Testis (tissue), 3 donors: ENCODE data around the gene BAIAP3. TPM values are rescaled to one million over a fixed set of nuclear protein-coding genes. Genes with fewer than 3 reads are reported as not detected.

Source experiments
- DNase-seq: peaks from one replicate; pipeline ENCODE4 v3.0.0-alpha.2; 2019
- H3K27ac ChIP-seq, 2 donors: fragments of 200-600 bp; sonication (generic); one replicate each; pipeline ENCODE4 v1.5.1; 2019
- H3K27me3 ChIP-seq: fragments of 200-600 bp; sonication (generic); one replicate; pipeline ENCODE4 v1.5.1; 2019
- H3K36me3 ChIP-seq: fragments of 200-600 bp; sonication (generic); one replicate; pipeline ENCODE4 v1.5.1; 2017; ENCODE audit warnings: low read depth; ENCODE audit errors: missing control alignments
- H3K4me1 ChIP-seq: fragments of 200-600 bp; sonication (generic); one replicate; pipeline ENCODE4 v1.5.1; 2019
- H3K4me3 ChIP-seq, 2 donors: fragments of 200-600 bp; sonication (generic); one replicate each; pipeline ENCODE4 v1.5.1; 2017 to 2019
- H3K9me3 ChIP-seq: fragments of 200-600 bp; sonication (generic); one replicate; pipeline ENCODE4 v1.5.1; 2017
- POLR2A ChIP-seq: fragments of 450-650 bp; IDR thresholded peaks from one replicate; pipeline ENCODE4 v1.6.1; 2017; ENCODE audit warnings: antibody characterized with exemption, mild to moderate bottlenecking, moderate library complexity
- WGBS, 2 donors: methylation state at CpG; one replicate each; pipeline ENCODE4 v1.1.5; 2018; 5-methylcytosine and 5-hydroxymethylcytosine counted together
- intact Hi-C: fragments of 100-400 bp; cut with DNase I; formaldehyde crosslinking; loops from one replicate; pipeline ENCODE4 v1.15.1; 2023; ENCODE audit warnings: low total_unique reads
- polyA plus RNA-seq: library from polyadenylated mRNA; stranded (reverse); fragments of 350-450 nt; fragmentation: Illumina TruSeq; extraction: RNeasy Lipid Tissue Mini Kit (QIAGEN cat#74804); gene quantifications from one replicate; pipeline ENCODE4 v1.2.3, GENCODE V29; 2014; ENCODE audit warnings: low read depth, low replicate concordance; ENCODE audit not compliant: insufficient read depth
- total RNA-seq, 2 donors: library from RNA; depleted of rRNA; stranded (reverse); fragments of >200 nt; gene quantifications; one replicate each; pipeline ENCODE4 v1.2.3, GENCODE V29; 2016
- TF ChIP-seq, protein P1 (sequence below), 3 experiments: fragments of 450-650 bp in 2 of 3; fragments of 200-600 bp in 1 of 3; sonication (generic) in 1 of 3; IDR thresholded peaks; one replicate each; pipeline ENCODE4 v1.5.1; 2016 to 2019; ENCODE audit warnings: antibody characterized with exemption in 3 of 3, mild to moderate bottlenecking in 2 of 3, moderate library complexity in 1 of 3

The BAIAP3 gene
- total and polyA plus RNA-seq, 3 donors from 2014 or later: 23.0 to 60.4 (median 29.8) TPM

- H3K36me3 ChIP-seq: no peaks in the 10 kb centered on the region
- no peaks in the 10 kb centered on the region for H3K4me1 ChIP-seq
Observed at GRCh38 chr16:1357906-1358566, 24.6 kb downstream of the BAIAP3 start.

DNA sequence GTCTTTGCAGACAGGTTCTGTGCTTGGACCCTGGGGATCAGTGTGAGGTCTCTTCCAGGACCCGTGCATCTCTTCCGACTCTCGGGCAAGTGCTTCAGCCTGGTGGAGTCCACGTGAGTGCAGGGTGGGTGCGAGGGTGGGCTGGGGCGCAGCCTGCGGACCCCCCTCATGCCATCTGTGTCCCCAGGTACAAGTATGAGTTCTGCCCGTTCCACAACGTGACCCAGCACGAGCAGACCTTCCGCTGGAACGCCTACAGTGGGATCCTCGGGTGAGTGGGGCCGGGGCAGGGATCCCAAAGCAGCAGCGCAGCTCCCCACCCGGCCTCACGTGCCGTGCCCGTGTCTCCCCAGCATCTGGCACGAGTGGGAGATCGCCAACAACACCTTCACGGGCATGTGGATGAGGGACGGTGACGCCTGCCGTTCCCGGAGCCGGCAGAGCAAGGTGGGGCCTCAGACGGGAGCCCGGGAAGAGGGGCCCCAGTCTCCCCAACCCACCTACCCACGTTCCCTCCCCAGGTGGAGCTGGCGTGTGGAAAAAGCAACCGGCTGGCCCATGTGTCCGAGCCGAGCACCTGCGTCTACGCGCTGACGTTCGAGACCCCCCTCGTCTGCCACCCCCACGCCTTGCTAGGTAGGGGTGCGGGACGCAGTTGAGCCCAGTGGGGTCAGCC lies 28.4 kb downstream of the BAIAP3 start:
- Histone ChIP-seq H3K27me3 (no peaks in the 10 kb centered on the region), H3K4me3 (no peak overlapping the region), H3K4me1 (no peaks in the 10 kb centered on the region), H3K27ac (no peak overlapping the region), H3K9me3 (no peaks in the 10 kb centered on the region), H3K36me3 (no peaks in the 10 kb centered on the region)
- intact Hi-C loops: no loop called here
- DNase-seq: no peak
- WGBS, 2 donors: 91 to 93% methylated on average over 22 to 43 of the region's 43 CpGs
- TF ChIP-seq, protein P1, sequence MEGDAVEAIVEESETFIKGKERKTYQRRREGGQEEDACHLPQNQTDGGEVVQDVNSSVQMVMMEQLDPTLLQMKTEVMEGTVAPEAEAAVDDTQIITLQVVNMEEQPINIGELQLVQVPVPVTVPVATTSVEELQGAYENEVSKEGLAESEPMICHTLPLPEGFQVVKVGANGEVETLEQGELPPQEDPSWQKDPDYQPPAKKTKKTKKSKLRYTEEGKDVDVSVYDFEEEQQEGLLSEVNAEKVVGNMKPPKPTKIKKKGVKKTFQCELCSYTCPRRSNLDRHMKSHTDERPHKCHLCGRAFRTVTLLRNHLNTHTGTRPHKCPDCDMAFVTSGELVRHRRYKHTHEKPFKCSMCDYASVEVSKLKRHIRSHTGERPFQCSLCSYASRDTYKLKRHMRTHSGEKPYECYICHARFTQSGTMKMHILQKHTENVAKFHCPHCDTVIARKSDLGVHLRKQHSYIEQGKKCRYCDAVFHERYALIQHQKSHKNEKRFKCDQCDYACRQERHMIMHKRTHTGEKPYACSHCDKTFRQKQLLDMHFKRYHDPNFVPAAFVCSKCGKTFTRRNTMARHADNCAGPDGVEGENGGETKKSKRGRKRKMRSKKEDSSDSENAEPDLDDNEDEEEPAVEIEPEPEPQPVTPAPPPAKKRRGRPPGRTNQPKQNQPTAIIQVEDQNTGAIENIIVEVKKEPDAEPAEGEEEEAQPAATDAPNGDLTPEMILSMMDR (IDR thresholded peaks at IDR 0.05): no peak
- TF ChIP-seq POLR2A: no peak

More at GRCh38 chr16:1357906-1358566, 24.6 kb downstream of the BAIAP3 start:
- H3K27me3 ChIP-seq: no peaks in the 10 kb centered on the region
- H3K4me3 ChIP-seq: no peak overlapping the region
- no peaks in the 10 kb centered on the region for H3K9me3 ChIP-seq
- DNase-seq: no peak
- WGBS, 2 donors: 79 to 84% methylated on average over 17 to 19 of the region's 19 CpGs
- intact Hi-C loops: no loop called here
- no peak overlapping the region for H3K27ac ChIP-seq
- TF ChIP-seq, protein P1 (IDR thresholded peaks at IDR 0.05): no peak
- TF ChIP-seq POLR2A: no peak

DNA sequence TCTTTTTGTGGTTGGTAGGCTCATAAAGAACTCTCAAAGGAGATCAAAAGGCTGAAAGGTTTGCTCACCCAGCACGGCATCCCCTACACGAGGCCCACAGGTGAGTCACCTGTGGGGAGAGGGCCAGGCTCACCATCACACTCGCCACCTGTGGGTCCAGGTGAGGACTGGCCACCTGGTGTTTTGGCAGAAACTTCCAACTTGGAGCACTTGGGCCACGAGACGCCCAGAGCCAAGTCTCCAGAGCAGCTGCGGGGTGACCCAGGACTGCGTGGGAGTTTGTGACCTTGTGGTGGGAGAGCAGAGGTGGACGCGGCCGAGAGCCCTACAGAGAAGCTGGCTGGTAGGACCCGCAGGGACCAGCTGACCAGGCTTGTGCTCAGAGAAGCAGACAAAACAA lies 29.4 kb downstream of the BAIAP3 start:
- TF ChIP-seq, protein P1 (IDR thresholded peaks at IDR 0.05): no peak
- TF ChIP-seq POLR2A: no peak
- H3K27me3 ChIP-seq: no peaks in the 10 kb centered on the region
- 54 to 61% methylated on average over 10 to 11 of the region's 11 CpGs for WGBS, 2 donors
- H3K4me1 ChIP-seq: no peaks in the 10 kb centered on the region
- no peak for DNase-seq
- no peaks in the 10 kb centered on the region for H3K36me3 ChIP-seq
- H3K9me3 ChIP-seq: no peaks in the 10 kb centered on the region
- no peak overlapping the region for H3K4me3 ChIP-seq
- intact Hi-C loops: no loop called here
- H3K27ac ChIP-seq: no peak overlapping the region

GRCh38 chr16:1363501-1364041 lies 30.1 kb downstream of the BAIAP3 start:
- intact Hi-C loops: no loop called here
- Histone ChIP-seq H3K36me3 (no peaks in the 10 kb centered on the region), H3K4me3 (no peak overlapping the region), H3K27ac (no peak overlapping the region), H3K9me3 (no peaks in the 10 kb centered on the region), H3K4me1 (no peaks in the 10 kb centered on the region), H3K27me3 (no peaks in the 10 kb centered on the region)
- no peak for TF ChIP-seq POLR2A
- TF ChIP-seq, protein P1 (IDR thresholded peaks at IDR 0.05): peak; percentile 1 to 75 (median 49)
- peak; percentile 63 for DNase-seq
- 48 to 64% methylated on average over 17 to 18 of the region's 18 CpGs for WGBS, 2 donors
